IPS DF 6.9 (cell line): Measurements from ENCODE around the gene HACD2.

Experiments
- DNase-seq: peaks from one replicate; pipeline ENCODE4 v3.0.0-alpha.2; 2013; ENCODE audit warnings: low read depth, low spot score
- H3K27ac ChIP-seq: one replicate; pipeline ENCODE4 v1.5.1; 2013; ENCODE audit warnings: low read length, control low read depth
- H3K27me3 ChIP-seq: 2 replicates; pipeline ENCODE4 v1.6.1; 2013; ENCODE audit warnings: mild to moderate bottlenecking, low read length; ENCODE audit not compliant: control insufficient read depth, insufficient read depth
- H3K36me3 ChIP-seq: 2 replicates; pipeline ENCODE4 v1.6.1; 2013; ENCODE audit warnings: low read length; ENCODE audit not compliant: control insufficient read depth, insufficient read depth
- H3K4me1 ChIP-seq: 2 replicates; pipeline ENCODE4 v1.6.1; 2013; ENCODE audit warnings: low read length; ENCODE audit not compliant: control insufficient read depth, insufficient read depth
- H3K4me3 ChIP-seq: 2 replicates; pipeline ENCODE4 v1.5.1; 2013; ENCODE audit warnings: mild to moderate bottlenecking, low read length
- H3K9me3 ChIP-seq: 2 replicates; pipeline ENCODE4 v1.6.1; 2013; ENCODE audit warnings: low read length, inconsistent platforms; ENCODE audit not compliant: control insufficient read depth, insufficient read depth
- WGBS: extraction: QIAGEN DNeasy Blood & Tissue Kit; methylation state at CpG from one replicate; pipeline ENCODE4 v1.1.7; 2013; ENCODE audit warnings: mixed read lengths, missing lambda C conversion rate; ENCODE audit not compliant: insufficient read length, insufficient coverage; 5-methylcytosine and 5-hydroxymethylcytosine counted together

The HACD2 gene

DNA sequence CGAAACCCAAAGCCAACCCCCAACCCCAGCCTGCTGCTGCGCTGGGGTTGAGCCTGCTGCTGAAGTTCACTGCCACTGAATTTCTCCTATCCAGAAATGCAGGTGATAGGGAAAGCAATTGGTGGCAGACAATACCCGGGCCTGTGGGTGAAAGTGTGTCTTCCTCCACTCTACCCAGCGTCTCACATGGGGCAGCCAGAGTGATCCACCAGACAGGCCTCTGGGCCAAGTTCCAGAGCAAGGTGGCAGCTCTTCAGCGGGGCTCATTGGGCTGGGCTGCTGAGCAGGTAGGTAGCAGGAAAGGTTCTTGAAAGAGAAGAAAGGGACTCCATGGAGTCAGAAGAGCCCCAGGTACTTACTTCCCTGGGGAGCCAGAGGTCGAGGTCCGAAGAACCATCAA is 141.9 kb downstream of the HACD2 start:
- Histone ChIP-seq H3K4me3 (no peak overlapping the region), H3K27me3 (peaks cover 1% of the 10 kb centered on the region; the same call in 1 of the 2 replicates), H3K36me3 (no peaks in the 10 kb centered on the region), H3K9me3 (0 out of 2 replicates have a peak, but pooled peaks cover 1% of the 10 kb centered on the region), H3K27ac (no peak overlapping the region), H3K4me1 (peaks cover 7% of the 10 kb centered on the region; the same call in 1 of the 2 replicates)
- WGBS: no CpG with 5 or more reads among the region's 7 CpGs
- DNase-seq: no peak

DNA sequence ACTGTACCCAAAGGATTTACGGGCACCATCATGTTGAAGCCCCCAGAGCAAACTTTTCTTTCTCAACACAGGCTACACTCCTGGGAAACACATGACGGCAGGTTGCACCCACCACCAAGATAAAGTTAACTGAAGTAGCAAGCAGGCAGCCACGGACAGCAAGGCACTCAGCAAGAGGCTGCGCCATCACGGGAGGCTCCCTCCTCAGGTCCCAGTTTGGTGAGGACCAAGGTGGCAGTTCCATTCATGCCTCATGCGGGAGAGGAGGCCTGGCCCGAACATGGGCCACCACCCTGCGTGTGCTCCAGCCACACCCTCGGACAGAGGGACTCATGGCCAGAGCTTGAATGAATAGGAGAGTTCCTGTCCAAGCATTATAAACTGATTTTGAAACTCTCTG is 142.7 kb downstream of the HACD2 start:
- WGBS: no CpG with 5 or more reads among the region's 9 CpGs
- Histone ChIP-seq H3K27ac (no peak overlapping the region), H3K27me3 (no peaks in the 10 kb centered on the region), H3K9me3 (0 out of 2 replicates have a peak, but pooled peaks cover 1% of the 10 kb centered on the region), H3K4me1 (0 out of 2 replicates have a peak, but pooled peaks cover 2% of the 10 kb centered on the region), H3K4me3 (no peak overlapping the region), H3K36me3 (no peaks in the 10 kb centered on the region)
- DNase-seq: no peak
